SU-DHL-6 (cell line): ENCODE data around the gene GRAP.

Source experiments
- EZH2phosphoT487 ChIP-seq: fragments of 200-600 bp; sonication (generic), shearing (Covaris generic); conservative IDR thresholded peaks from 2 replicates; pipeline ENCODE4 v1.6.1; 2018; ENCODE audit warnings: mild to moderate bottlenecking, antibody characterized with exemption, low read length, moderate library complexity, mixed read lengths
- TF ChIP-seq, protein P1 (sequence below): fragments of 200-600 bp; sonication (generic); IDR thresholded peaks from one replicate; pipeline ENCODE4 v1.5.1; 2017; ENCODE audit warnings: antibody characterized with exemption, mild to moderate bottlenecking, low read length, moderate library complexity; ENCODE audit not compliant: insufficient read depth, poor library complexity, severe bottlenecking

DNA sequence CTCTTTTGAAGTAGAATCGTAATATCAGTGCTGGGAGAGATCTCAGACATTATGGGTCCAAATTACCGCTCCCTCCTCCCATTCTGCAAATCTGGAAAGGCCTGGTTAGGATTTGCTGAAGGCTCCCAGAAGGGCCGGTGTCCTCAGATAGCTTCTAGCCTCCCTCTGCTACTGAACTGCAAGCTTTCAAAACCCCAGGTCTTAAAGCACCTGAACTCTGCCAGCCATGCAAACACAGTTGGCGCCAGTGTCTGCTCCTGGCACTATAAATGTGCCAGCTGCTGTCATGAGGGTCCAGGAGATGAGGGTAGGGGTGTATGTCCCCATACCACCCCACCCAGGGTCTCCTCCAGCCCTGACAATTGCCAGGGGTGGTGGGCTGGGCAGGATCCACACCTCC lies 70.6 kb downstream of the GRAP start:
- TF ChIP-seq, protein P1, sequence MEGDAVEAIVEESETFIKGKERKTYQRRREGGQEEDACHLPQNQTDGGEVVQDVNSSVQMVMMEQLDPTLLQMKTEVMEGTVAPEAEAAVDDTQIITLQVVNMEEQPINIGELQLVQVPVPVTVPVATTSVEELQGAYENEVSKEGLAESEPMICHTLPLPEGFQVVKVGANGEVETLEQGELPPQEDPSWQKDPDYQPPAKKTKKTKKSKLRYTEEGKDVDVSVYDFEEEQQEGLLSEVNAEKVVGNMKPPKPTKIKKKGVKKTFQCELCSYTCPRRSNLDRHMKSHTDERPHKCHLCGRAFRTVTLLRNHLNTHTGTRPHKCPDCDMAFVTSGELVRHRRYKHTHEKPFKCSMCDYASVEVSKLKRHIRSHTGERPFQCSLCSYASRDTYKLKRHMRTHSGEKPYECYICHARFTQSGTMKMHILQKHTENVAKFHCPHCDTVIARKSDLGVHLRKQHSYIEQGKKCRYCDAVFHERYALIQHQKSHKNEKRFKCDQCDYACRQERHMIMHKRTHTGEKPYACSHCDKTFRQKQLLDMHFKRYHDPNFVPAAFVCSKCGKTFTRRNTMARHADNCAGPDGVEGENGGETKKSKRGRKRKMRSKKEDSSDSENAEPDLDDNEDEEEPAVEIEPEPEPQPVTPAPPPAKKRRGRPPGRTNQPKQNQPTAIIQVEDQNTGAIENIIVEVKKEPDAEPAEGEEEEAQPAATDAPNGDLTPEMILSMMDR: no peak
- no peak for TF ChIP-seq EZH2phosphoT487
